Sigmoid colon (tissue), 7 donors: ENCODE data around the gene ENTPD1. TPM values are rescaled to one million over a fixed set of nuclear protein-coding genes. Genes with fewer than 3 reads are reported as not detected.

Experiments
- DNase-seq: peaks from one replicate; pipeline ENCODE4 v3.0.0-alpha.2; 2019
- H3K27ac ChIP-seq, 4 donors: fragments of 200-600 bp; sonication (generic); one replicate each; pipeline ENCODE4 v1.5.1; 2016 to 2019; ENCODE audit warnings: mild to moderate bottlenecking in 1 of 4
- H3K27me3 ChIP-seq, 3 donors: fragments of 200-600 bp; sonication (generic); one replicate each; pipeline ENCODE4 v1.5.1; 2019; ENCODE audit warnings: mild to moderate bottlenecking in 1 of 3
- H3K36me3 ChIP-seq, 4 donors: fragments of 200-600 bp; sonication (generic); one replicate each; pipeline ENCODE4 v1.5.1; 2016 to 2019
- H3K4me1 ChIP-seq, 4 donors: fragments of 200-600 bp; sonication (generic); one replicate each; pipeline ENCODE4 v1.5.1; 2017 to 2019
- H3K4me3 ChIP-seq, 4 donors: fragments of 200-600 bp; sonication (generic); one replicate each; pipeline ENCODE4 v1.5.1; 2017 to 2019; ENCODE audit warnings: mild to moderate bottlenecking in 2 of 4, moderate library complexity in 1 of 4
- H3K9me3 ChIP-seq, 4 donors: fragments of 200-600 bp in 3 of 4; sonication (generic) in 3 of 4; one replicate each; pipeline versions ENCODE4 v1.5.1 to v1.6.1; 2013 to 2019
- CTCF ChIP-seq, 4 experiments: fragments of 450-650 bp in 3 of 4; fragments of 200-600 bp in 1 of 4; IDR thresholded peaks; one replicate each; pipeline ENCODE4 v1.5.1; 2016 to 2019; ENCODE audit warnings: antibody characterized with exemption in 4 of 4, mild to moderate bottlenecking in 3 of 4, moderate library complexity in 2 of 4
- EP300 ChIP-seq, 4 donors: sonication (generic); formaldehyde crosslinking; IDR thresholded peaks; one replicate each; pipeline ENCODE4 v1.6.1; 2017; ENCODE audit warnings: antibody characterized with exemption in 4 of 4
- POLR2A ChIP-seq, 2 donors: fragments of 450-650 bp; IDR thresholded peaks; one replicate each; pipeline ENCODE4 v1.6.1; 2016; ENCODE audit warnings: antibody characterized with exemption in 2 of 2, mild to moderate bottlenecking in 2 of 2, moderate library complexity in 2 of 2
- POLR2AphosphoS5 ChIP-seq, 4 donors: sonication (generic); formaldehyde crosslinking; IDR thresholded peaks; one replicate each; pipeline ENCODE4 v1.6.1; 2017; ENCODE audit warnings: antibody characterized with exemption in 4 of 4
- WGBS, 2 donors: extraction: QIAGEN DNeasy Blood & Tissue Kit; methylation state at CpG; one replicate each; pipeline ENCODE4 v1.1.7; 2013; 5-methylcytosine and 5-hydroxymethylcytosine counted together
- intact Hi-C: fragments of 100-400 bp; cut with DNase I; formaldehyde crosslinking; loops from one replicate; pipeline ENCODE4 v1.15.1; 2023
- polyA plus RNA-seq, 3 donors: library from polyadenylated mRNA; stranded (reverse); fragments of 200-250 nt; gene quantifications; one replicate each; pipeline ENCODE4 v1.2.3, GENCODE V29; 2013
- total RNA-seq, 4 donors: library from RNA; depleted of rRNA; stranded (reverse); fragments of >200 nt; gene quantifications; one replicate each; pipeline ENCODE4 v1.1.0, GENCODE V29; 2016
- donor health status: healthy with polysubstance abuse.
- donor health status: Bipolar disorder and iron deficiency.
- donor health status: healthy.

Gene ENTPD1
- total and polyA plus RNA-seq, 7 donors: 5.4 to 112 (median 18.5) TPM

GRCh38 chr10:95831515-95831914, 75.6 kb downstream of the ENTPD1 start:
- no peak for TF ChIP-seq POLR2AphosphoS5 (IDR thresholded peaks at IDR 0.05)
- TF ChIP-seq EP300 (IDR thresholded peaks at IDR 0.05): no peak
- TF ChIP-seq CTCF (IDR thresholded peaks at IDR 0.05): no peak
- TF ChIP-seq POLR2A (IDR thresholded peaks at IDR 0.05): no peak
- peak overlapping the region in 2 of 4 donors; percentile 22 to 43 for H3K27ac ChIP-seq
- intact Hi-C loops: no loop called here
- H3K9me3 ChIP-seq: no peaks in the 10 kb centered on the region
- peaks cover 0 to 22% (median 8%) of the 10 kb centered on the region in 4 donors for H3K4me1 ChIP-seq
- H3K36me3 ChIP-seq: no peaks in the 10 kb centered on the region
- no peak overlapping the region for H3K4me3 ChIP-seq
- H3K27me3 ChIP-seq: no peaks in the 10 kb centered on the region
- no peak for DNase-seq

- Histone ChIP-seq H3K9me3 (no peaks in the 10 kb centered on the region), H3K27ac (peak overlapping the region in 2 of 4 donors; percentile 22 to 43), H3K36me3 (no peaks in the 10 kb centered on the region), H3K4me3 (no peak overlapping the region), H3K4me1 (peaks cover 0 to 31% (median 17%) of the 10 kb centered on the region in 4 donors), H3K27me3 (no peaks in the 10 kb centered on the region)
- no peak for TF ChIP-seq CTCF (IDR thresholded peaks at IDR 0.05)
- no peak for TF ChIP-seq EP300 (IDR thresholded peaks at IDR 0.05)
- TF ChIP-seq POLR2AphosphoS5 (IDR thresholded peaks at IDR 0.05): no peak
- no peak for TF ChIP-seq POLR2A (IDR thresholded peaks at IDR 0.05)
- 66 to 72% methylated on average over 6 of the region's 6 CpGs for WGBS, 2 donors
- intact Hi-C loops: no loop called here
- no peak for DNase-seq
Measured at GRCh38 chr10:95832216-95833041, 76.5 kb downstream of the ENTPD1 start.

GRCh38 chr10:95833042-95833610, 77.2 kb downstream of the ENTPD1 start:
- 59 to 60% methylated on average over 1 of the region's 1 CpG for WGBS, 2 donors
- TF ChIP-seq POLR2A (IDR thresholded peaks at IDR 0.05): no peak
- TF ChIP-seq CTCF (IDR thresholded peaks at IDR 0.05): no peak
- TF ChIP-seq EP300 (IDR thresholded peaks at IDR 0.05): no peak
- no peak for TF ChIP-seq POLR2AphosphoS5 (IDR thresholded peaks at IDR 0.05)
- H3K27ac ChIP-seq: peak overlapping the region in 2 of 4 donors; percentile 22 to 43
- intact Hi-C loops: no loop called here
- no peaks in the 10 kb centered on the region for H3K27me3 ChIP-seq
- no peaks in the 10 kb centered on the region for H3K36me3 ChIP-seq
- no peak for DNase-seq
- H3K4me3 ChIP-seq: no peak overlapping the region
- peaks cover 0 to 33% (median 19%) of the 10 kb centered on the region in 4 donors for H3K4me1 ChIP-seq
- H3K9me3 ChIP-seq: no peaks in the 10 kb centered on the region

- no peak overlapping the region for H3K4me3 ChIP-seq
- H3K9me3 ChIP-seq: no peaks in the 10 kb centered on the region
- DNase-seq: no peak
- intact Hi-C loops: no loop called here
- peaks cover 0 to 38% (median 19%) of the 10 kb centered on the region in 4 donors for H3K4me1 ChIP-seq
- H3K27ac ChIP-seq: no peak overlapping the region
- WGBS, 2 donors: 91 to 92% methylated on average over 3 of the region's 3 CpGs
- TF ChIP-seq EP300 (IDR thresholded peaks at IDR 0.05) (no peak), CTCF (IDR thresholded peaks at IDR 0.05) (no peak)
- no peaks in the 10 kb centered on the region for H3K27me3 ChIP-seq
- H3K36me3 ChIP-seq: no peaks in the 10 kb centered on the region
Measured at GRCh38 chr10:95834406-95834805, 78.4 kb downstream of the ENTPD1 start.
